Medulla oblongata (tissue), 1 donor: ENCODE measurements around the gene HOXD9.

Experiments used
- DNase-seq: peaks from one replicate; pipeline ENCODE4 v3.0.0-alpha.2; 2015; ENCODE audit errors: extremely low spot score

Gene HOXD9

DNA sequence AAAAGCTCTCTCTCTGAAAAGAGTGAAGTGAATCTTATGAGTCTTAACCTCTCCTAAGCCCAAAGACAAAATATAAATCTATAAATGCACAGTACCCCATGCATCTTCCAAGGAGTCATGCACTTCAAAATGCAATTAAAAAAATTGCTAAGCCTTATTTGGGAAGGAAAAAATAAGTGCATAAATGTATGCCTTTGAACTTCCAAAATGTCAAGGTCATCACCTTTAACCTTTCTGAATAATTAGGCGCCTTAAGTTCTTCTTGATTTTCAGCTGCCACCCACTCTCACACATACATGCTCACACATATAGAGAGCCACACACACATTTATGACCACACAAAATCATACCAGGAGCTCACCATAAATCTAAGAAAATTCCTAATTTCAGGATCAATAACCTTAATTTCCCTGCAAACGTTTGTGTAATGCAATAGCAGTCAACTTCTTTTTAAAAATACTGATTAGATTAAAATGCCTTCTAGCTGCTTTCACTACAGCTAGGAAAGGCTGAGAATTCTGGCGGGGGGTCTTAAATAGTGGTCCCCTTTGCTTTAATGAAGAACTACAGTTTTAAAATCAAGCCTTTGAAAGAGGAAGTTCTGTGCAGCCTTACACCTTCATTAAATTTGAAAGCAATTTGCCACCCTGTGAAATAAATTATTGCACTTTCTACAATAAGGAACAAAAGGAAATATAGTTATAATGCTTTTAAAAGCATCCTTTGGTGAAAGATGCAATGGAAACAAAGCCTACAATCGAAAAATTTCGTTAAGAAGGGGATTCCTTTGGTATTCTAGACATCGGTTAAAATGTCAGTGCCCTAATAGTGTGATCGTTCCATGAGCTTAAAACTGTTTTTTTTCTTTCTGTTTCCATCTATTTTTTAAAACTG, 11.9 kb upstream of the HOXD9 start:
- no peak for DNase-seq

DNA sequence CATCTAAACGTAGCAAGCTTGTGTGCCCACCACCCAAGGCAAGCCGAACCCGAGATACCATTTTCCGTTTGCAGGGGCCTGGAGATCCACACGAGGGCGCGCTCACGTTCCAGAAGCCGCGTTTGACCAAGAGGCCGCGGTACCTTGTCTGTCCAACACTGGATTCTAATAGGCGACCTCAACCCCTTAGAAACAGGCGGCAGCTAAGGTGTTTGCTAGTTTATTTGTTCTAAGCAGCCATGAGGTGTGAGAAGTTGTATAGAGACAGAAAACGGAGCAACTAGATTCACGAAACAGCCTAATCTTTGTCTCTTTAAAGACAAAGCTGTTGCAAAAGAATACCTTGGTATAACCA, 11.2 kb upstream of the HOXD9 start:
- no peak for DNase-seq

DNA sequence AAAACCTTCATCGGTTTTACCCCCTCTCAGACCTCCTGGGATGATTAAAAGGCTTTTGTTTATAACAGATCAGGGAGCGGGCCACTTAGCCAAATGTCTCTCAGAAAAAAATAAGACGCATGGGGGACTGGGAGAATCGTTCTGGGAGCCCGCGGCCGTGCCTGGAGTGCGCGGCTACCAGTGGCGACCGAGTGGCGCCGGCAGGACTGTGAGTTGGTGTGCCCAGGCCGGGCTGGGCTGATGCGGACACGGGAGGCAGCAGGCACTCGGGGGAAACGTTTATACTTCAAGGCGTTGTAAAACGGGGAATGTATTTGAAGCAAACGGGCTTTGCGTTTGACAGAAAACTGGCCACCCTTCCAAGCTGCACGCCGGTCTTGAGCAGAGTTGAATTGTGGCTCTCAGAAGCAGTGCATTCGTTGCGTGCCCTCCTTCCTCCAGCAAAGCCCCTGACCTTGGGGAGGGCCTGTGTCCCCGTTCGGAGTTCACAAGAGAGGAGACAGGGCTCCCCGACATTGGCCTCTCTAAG, 10.6 kb upstream of the HOXD9 start:
- DNase-seq = no peak

DNA sequence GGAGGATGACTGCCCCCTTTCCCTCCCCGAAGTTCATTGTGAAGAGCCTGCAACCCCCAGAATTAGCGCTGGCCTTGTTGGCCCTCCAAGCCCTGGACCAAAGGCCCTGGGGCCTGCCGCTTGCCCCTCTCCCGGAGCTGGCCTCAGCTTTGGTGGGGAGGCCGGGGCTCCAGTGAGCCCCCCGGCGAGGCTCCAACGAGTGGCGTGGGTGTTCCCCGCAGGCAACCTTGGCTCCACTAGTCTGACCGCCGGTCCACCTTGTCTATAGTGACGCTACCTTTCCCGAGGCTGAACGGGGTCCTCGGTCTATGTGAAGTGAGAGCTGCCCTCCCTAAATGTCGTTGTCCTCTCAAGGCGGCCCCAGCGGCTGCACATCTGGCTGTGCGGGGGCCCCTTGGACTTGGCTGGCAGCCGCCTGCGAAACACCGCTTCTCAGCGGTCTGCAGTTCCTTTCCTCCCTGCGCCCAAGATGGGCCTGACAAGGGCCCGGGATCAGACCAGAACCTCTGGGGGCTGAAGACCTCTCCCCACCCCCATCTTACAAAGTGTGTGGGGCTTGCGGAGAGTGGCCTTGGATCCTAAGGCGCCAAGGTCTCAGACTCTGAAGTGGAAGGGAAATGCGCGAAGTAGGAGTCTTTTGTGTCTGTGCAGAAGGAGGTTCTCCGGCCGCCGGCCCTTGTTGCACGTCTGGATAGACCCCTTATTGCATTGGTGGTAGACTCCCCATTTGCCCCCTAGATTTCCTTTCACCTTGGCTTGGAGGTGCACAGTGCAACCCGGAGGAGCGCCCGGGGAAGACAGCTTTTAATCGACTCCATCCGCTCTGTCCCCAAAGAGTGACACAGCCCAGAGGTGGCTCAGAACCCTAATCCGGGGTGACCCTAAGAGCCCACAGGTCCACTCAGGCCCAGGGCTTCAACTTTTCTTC, 9.9 kb upstream of the HOXD9 start:
- no peak for DNase-seq

DNA sequence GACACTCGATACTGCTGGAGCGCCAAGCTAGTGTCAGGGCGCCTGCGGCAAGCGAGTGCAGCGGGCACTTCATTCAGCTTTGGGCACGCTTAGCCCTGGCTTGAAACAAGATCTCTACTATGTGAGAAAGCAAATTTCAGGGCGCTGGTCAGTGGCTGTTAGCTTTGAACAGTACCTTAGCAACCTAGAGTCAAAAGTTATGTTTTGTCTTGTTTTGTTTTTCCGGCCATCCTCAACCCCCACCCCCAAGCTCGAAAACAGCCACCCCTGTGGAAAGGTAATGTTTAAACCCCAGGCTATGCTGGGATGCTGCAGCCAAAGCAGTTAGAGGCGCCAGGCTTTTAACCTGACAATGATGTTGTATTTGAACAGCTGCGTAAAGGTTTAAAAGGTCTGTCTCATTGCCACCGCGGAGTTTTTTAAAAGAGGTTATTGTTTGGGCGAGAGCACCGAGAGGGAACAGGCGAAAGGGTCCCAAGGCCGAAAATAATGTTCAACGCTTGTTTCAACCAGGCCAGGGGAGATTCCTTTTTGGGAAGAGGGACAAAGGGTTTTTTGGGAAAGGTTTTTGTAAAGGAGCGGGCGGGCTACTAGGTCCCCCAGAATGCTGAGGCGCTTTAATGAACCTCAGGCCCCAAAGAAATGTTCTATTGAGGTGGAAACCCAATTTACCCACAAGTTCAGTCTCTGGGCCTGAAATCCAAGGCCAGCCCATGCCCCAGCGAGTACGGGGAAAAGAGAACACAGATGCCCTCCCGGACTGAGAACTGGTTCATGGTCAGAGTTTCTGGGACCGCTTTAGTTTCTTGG, 8.2 kb upstream of the HOXD9 start:
- DNase-seq = no peak

DNA sequence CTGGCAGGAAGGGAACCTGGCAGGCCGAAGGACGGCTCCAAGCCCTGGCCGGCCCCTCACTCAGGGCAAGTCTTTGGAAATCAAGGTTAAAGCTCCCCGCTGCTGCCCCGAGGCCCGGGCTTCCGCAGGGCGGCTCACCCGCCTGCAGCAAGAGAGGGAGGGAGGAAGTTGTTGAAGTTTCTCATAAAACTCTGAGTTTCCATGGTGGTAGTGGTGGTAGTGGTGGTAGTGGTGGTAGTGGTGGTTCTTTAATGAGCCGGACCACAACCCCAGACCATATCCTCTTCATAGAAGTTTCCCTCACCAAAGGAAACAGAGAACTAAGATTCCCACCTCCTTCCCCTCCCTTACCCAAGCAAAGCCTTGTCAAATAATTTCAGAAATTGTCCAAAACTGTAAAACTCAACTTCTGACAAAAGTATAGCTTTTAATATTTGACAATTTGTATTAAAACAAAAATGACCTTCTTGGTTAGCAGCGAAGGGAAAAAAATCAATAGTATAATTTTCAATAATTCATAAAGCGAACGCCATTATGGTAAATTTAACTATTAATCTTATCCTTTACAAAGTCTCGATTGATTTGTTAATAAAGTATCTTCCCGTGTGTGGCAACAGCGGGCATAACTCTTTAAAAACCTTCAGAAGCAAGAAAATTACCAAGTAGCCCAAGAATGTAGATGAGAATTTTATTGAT, 7.4 kb upstream of the HOXD9 start:
- no peak for DNase-seq

DNA sequence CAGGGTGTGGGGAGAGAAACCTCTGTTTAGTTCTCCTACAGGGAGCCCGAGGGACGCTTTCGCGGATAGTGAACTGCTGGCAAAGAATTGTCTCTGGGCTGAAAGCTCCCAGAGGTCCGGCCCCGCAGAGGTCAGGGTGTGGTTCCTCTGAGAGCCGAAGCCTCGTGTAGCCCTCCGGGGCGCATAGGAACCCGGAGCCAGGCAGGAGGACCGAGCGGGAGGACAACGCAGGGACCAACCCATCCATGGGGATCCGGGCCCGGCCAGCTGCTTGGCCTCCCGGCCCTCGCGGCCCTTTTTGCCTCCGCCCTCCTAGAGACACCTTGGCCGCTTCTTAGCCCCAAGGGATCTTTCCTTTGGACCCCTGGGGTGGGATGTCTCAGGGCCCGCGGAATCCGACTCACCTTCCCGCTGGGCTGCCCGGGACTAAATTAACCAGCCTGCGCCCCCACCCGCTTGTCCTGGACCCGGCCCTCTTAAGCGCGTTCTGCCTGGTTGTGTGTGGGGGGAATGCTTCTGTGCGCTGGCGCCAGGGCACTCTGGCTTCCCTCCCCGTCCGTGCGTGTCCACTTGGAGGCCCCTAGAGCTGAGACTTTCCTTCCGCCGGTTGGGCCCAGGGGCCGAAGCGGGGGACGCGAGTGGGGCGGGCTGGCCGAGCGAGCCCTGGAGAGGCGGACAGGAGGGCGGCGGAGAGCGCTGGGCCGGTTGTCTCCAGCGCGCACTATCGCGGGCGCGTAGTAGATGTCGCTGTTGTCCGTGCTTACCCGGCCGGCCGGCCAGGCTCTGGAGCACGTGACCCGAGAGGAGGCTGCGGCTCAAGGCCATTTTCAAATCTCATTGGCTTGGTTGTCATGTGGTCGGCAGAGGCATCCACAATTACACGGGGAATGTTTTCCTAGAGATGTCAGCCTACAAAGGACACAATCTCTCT, 6.4 kb upstream of the HOXD9 start, which contains the start of gene HOXD10:
HOXD10 (plus strand) TSS at position 896 of the 931 bp plus-strand sequence. CDS start 56 bp downstream, outside the sequence.
- DNase-seq = no peak

DNA sequence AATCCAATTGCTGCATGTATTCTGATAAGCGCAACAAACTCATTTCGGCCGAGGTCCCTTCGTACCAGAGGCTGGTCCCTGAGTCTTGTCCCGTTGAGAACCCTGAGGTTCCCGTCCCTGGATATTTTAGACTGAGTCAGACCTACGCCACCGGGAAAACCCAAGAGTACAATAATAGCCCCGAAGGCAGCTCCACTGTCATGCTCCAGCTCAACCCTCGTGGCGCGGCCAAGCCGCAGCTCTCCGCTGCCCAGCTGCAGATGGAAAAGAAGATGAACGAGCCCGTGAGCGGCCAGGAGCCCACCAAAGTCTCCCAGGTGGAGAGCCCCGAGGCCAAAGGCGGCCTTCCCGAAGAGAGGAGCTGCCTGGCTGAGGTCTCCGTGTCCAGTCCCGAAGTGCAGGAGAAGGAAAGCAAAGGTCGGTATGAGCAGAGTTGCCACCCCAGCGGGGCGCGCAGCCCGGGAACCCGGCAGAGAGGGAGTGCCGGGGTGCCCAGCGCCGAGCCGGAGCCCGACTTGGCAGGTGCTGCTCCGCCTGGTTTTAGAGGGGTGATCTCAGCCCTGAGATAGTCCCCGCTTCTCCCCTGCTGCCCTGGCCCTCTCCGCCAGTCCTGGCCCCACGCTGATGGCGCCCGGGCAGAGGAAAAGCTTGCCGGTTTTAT, 5.2 kb upstream of the HOXD9 start:
- no peak for DNase-seq

DNA sequence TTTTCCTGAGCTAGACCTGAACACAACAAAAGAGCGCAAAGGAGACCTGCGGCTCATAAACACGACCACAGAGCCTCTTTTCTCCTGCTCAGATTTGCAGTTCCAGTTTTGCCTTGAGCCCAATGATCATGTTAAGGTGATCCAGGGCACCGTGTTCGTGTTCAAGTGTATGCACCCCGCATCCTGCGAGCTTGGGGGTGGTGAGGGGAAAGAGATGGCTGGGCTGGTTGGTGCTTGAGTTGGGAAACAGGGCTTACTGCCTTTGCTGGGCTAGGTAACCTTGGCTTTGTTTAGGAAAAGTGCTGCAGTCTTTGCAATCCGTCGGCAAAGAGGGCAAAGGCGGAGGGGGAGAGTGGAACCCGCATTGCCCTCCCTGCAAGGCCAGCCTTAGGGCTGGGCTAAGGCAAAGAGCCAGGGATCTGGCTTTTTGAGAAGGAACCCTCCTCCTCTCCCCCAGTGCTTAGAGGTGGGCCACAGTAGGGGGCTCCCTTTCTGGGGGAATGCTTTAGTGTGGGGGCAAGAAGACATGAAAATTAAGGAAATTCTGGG, 4.6 kb upstream of the HOXD9 start:
- no peak for DNase-seq

DNA sequence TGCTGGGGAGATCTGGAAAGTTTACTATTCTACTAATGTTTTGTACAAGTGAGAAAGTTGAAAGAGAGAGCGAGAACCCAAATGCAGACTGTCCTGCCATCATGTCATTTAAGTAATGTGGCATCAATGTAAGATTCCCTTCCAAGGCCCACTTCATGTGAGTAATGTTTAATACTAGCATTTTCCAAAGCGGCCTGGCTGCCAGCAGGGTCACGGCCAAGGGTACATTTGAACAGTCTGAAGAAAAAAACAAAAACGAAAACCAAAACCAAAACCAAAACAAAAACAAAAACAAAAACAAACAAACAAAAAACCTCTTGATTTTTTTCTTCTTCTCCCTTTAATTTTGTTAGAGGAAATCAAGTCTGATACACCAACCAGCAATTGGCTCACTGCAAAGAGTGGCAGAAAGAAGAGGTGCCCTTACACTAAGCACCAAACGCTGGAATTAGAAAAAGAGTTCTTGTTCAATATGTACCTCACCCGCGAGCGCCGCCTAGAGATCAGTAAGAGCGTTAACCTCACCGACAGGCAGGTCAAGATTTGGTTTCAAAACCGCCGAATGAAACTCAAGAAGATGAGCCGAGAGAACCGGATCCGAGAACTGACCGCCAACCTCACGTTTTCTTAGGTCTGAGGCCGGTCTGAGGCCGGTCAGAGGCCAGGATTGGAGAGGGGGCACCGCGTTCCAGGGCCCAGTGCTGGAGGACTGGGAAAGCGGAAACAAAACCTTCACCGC, 3.7 kb upstream of the HOXD9 start:
- no peak for DNase-seq

DNA sequence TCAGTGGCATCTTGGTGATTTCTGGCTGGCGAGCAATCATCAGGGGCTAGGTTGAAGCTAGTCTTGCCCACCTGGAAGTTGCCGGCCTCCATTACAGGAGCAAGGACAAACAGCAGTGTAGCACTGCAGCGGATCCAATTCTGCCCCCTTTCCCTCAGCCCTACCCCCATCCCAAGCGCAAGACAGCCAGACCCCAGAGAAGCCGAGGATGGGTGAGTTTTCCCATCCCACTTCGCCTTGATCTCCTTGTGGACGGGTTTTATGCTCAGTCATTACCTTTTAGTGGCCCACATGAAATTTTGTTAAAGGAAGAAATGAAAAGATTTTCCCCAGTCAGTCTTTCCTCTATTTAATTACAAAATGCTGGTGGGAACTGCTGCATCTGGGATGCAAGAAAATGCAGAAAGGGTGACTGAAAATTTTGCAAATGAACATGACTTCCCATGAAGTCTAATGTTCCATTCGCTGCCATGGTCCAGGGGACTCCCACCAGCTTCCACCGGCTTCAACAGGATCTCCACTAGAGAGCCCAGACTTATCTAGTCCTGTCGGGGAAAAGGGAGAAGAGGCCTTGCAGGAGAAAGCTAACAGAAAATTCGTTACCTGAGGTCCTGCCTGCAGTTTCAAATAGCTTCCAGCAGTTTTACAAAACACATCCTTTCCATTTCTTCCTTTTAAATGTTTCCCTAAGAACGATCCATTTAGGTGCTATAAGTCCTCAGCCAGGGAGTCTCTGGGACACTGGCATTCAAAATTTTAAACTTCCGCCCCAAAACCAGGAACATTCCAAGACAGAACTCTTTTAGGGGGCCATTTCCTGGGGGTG, 1.9 kb upstream of the HOXD9 start:
- no peak for DNase-seq

DNA sequence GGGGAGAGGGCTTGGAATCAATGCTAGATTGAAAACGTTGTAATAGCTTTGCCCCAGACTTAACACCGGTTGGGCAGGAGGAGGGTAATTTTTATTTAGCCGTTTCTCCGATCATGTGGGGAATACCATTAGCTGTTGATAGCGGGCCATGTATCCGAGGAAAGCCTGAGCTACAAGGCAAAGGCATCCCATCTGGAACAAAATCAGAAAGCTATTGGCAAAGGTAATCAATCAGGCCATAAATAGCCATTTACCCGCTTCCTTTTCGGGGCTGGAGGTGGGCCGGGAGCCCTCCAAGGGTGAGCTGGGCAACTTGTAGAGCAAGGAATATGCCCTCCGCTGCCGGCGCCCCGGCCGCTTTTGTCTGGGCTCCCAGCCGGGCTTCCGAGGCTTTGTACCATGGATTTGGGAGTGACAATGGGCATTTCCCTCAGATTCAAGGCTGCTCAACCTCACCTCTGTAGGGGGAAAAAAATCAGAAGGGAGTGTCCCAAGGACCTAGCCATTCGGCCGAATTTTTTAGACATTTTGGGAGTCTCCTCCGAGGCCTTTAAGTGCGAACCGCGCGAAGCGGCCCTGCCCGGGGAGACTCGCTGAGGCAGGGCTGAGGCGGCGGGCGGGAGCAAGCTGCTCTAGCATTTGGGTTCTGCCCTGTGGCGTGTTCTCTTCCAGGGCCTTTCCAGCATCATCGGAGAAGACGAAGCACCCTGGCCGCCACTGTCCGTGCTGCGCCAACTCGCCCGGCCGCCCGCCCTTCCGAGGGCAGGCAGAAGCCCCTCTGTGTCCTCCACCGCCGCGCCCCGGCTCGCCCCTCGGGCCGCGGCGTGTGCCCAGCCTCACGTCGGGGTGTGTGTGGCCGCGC, 1.1 kb upstream of the HOXD9 start:
- DNase-seq = no peak

DNA sequence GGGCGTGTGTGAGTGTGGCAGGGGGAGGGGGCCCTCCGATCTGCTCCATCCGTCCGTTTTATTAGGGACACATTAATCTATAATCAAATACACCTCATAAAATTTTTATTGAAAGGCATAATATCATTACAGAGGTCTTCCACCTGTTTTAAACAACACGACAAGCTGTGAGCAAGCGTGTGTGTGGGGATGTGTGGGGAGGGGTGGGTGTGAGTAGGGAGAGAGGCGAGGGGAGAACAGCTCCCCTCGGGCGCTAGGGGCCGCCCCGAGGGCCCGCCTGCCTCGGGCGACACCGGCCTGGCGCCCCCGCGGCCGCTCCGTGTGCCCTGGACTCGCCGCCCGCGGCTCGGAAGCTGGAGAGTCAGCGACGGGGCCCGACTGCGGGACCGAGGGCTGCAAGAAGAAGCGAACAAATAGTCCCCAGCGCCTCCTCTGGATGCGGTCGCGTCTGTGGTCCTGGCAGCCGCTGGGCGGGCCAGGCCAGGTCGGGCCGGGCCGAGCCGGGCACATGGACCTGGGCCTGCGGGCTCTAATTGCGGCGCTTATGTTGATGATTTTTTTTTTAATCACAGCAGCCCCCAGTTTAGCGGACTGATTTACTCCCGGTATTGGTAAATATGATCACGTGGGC, 352 bp upstream of the HOXD9 start:
- no peak for DNase-seq

DNA sequence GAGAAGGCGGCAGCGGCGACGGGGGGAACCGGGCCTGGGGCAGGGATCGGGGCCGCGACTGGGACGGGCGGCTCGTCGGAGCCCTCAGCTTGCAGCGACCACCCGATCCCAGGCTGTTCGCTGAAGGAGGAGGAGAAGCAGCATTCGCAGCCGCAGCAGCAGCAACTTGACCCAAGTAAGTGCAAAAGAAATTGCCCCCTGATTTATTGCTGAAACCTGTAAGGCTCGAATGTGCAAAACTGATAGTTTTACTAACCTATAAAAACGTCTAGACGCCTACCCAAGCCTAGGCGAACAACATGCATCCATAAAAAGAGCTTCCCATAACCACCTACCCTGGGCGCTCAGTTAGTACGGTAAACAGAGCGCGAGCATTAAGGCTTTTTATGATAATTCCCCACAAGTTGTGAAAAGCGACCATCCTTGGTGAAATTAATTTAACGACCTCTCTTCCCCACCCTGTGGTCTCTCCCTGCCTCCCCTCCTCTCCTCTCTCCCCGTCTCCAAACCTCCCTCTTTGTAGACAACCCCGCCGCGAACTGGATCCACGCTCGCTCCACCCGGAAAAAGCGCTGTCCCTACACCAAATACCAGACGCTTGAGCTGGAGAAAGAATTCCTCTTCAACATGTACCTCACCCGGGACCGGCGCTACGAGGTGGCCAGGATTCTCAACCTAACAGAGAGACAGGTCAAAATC, 1.0 kb downstream of the HOXD9 start:
- no peak for DNase-seq
